Erythroblast (primary cell): ENCODE results near the gene GCN1.
"Not testable (repeated sequence)": the region's sequence is repeated elsewhere in the genome, so short reads cannot be mapped to it uniquely, and the experiment has no call there.

Experiments
- GATA1 ChIP-seq: IDR thresholded peaks from 2 replicates; pipeline ENCODE4 v1.6.1; 2011; ENCODE audit warnings: low read depth, mild to moderate bottlenecking, control low read depth, low read length, moderate library complexity
- POLR2A ChIP-seq: IDR thresholded peaks from 2 replicates; pipeline ENCODE4 v1.6.1; 2011; ENCODE audit warnings: mild to moderate bottlenecking, low read length

DNA sequence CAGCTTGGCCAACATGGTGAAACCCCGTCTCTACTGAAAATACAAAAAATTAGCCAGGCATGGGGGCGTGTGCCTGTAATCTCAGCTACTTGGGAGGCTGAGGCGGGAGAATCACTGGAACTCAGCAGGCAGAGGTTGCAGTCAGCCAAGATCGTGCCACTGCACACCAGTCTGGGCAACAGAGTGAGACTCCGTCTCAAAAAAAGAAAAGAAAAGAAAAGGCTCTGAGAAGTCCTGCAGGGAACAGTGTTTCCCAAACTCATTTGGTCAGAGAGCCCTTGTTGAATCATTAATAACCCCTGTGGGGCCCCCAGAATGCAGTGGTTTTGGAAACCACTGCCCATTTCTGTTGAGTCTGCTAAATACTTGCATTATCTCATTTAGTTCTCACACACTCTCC is 18.7 kb upstream of the GCN1 start:
- TF ChIP-seq POLR2A, GATA1: not testable (repeated sequence)
